ENCODE data around the gene STRN. TPM values are rescaled to one million over a fixed set of nuclear protein-coding genes. Genes with fewer than 3 reads are reported as not detected.

Gene STRN
- total and polyA plus RNA-seq, 12 donors, result 2.6 to 36.9 (median 18.1) TPM

DNA sequence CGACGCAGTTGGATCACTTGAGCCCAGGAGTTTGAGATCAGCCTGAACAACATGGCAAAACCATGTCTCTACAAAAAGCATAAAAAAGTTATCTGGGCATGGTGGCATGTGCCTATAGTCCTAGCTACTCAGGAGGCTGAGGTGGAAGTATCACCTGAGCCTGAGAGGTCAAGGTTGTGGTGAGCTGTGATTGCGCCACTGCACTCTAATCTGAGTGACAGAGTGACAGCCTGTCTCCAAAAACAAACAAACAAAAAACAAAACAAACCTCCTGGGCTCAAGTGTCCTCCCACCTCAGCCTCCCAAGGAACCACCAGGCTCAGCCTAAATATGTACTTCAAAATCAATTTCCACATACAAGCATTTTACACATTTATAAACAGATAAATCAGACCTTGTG, 83.8 kb downstream of the STRN start:
- WGBS, 4 donors, result 88 to 100% (median 98%) methylated on average over 1 to 3 of the region's 3 CpGs
- no peaks in the 10 kb centered on the region for H3K9me3 ChIP-seq (replicated peaks in 1 of 3)
- no peaks in the 10 kb centered on the region for H3K27me3 ChIP-seq
- no peaks in the 10 kb centered on the region for H3K4me1 ChIP-seq (replicated peaks in 1 of 2)
- no peak overlapping the region for H3K4me3 ChIP-seq
- peaks cover 0 to 15% of the 10 kb centered on the region in 2 donors for H3K36me3 ChIP-seq (replicated peaks in 1 of 2)
- no peak for DNase-seq
- no peak overlapping the region for H3K27ac ChIP-seq
- intact Hi-C loops (cut with DNase I), result no loop called here
- no peak for TF ChIP-seq POLR2A (IDR thresholded peaks at IDR 0.05)
- TF ChIP-seq, protein P1, sequence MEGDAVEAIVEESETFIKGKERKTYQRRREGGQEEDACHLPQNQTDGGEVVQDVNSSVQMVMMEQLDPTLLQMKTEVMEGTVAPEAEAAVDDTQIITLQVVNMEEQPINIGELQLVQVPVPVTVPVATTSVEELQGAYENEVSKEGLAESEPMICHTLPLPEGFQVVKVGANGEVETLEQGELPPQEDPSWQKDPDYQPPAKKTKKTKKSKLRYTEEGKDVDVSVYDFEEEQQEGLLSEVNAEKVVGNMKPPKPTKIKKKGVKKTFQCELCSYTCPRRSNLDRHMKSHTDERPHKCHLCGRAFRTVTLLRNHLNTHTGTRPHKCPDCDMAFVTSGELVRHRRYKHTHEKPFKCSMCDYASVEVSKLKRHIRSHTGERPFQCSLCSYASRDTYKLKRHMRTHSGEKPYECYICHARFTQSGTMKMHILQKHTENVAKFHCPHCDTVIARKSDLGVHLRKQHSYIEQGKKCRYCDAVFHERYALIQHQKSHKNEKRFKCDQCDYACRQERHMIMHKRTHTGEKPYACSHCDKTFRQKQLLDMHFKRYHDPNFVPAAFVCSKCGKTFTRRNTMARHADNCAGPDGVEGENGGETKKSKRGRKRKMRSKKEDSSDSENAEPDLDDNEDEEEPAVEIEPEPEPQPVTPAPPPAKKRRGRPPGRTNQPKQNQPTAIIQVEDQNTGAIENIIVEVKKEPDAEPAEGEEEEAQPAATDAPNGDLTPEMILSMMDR (IDR thresholded peaks at IDR 0.05), result no peak

DNA sequence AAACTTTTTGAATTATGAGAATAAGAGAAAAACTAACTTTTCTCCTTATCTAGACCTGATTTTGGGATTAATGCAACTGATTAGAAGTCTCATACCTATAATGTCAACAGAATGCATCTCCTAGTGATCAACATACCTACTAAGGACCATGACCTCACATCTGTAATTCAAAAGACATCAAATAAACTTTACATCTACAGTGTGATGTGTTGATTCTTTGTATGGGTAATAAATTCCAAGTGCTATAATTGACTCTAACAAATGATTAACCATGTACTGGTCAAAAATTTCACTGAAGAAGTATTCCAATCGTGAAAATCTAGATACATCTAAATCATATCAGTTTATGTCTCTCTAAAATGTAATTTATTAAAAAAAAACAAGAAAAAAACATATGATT, 84.5 kb downstream of the STRN start:
- DNase-seq, result no peak
- no peaks in the 10 kb centered on the region for H3K27me3 ChIP-seq
- H3K4me3 ChIP-seq, result no peak overlapping the region
- intact Hi-C loops (cut with DNase I), result no loop called here
- H3K36me3 ChIP-seq (replicated peaks in 1 of 2), result peaks cover 0 to 22% of the 10 kb centered on the region in 2 donors
- no peaks in the 10 kb centered on the region for H3K9me3 ChIP-seq (replicated peaks in 1 of 3)
- no peaks in the 10 kb centered on the region for H3K4me1 ChIP-seq (replicated peaks in 1 of 2)
- 89 to 100% (median 93%) methylated on average over 1 of the region's 1 CpG for WGBS, 4 donors
- TF ChIP-seq, protein P1 (IDR thresholded peaks at IDR 0.05), result no peak
- no peak for TF ChIP-seq POLR2A (IDR thresholded peaks at IDR 0.05)
- no peak overlapping the region for H3K27ac ChIP-seq

DNA sequence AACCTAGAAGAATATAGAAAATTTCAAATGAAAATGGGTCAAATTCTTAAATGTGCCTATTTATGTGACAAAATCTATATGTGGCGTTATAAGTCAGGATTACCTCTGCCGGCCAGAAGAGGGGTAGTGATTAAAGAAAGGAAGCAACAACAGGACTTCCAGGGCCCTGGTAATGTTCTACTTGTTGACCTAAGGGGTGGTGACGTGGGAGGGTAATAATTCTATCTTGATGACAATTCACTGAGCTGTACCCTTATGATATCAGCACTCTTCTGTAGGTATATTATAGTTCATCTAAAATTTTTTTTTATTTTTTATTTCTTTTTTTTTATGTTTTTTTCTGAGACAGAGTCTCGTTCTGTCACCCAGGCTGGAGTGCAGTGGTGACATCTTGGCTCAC, 87.9 kb downstream of the STRN start:
- H3K27ac ChIP-seq, result no peak overlapping the region
- no peak for DNase-seq
- intact Hi-C loops (cut with DNase I), result no loop called here
- no peaks in the 10 kb centered on the region for H3K27me3 ChIP-seq
- peaks cover 0 to 25% of the 10 kb centered on the region in 2 donors for H3K36me3 ChIP-seq (replicated peaks in 1 of 2)
- H3K9me3 ChIP-seq (replicated peaks in 1 of 3), result no peaks in the 10 kb centered on the region
- TF ChIP-seq, protein P1 (IDR thresholded peaks at IDR 0.05), result no peak
- no peak for TF ChIP-seq POLR2A (IDR thresholded peaks at IDR 0.05)
- H3K4me3 ChIP-seq, result no peak overlapping the region
- no peaks in the 10 kb centered on the region for H3K4me1 ChIP-seq (replicated peaks in 1 of 2)
- WGBS, 4 donors, result 95 to 98% (median 96%) methylated on average over 4 of the region's 4 CpGs

DNA sequence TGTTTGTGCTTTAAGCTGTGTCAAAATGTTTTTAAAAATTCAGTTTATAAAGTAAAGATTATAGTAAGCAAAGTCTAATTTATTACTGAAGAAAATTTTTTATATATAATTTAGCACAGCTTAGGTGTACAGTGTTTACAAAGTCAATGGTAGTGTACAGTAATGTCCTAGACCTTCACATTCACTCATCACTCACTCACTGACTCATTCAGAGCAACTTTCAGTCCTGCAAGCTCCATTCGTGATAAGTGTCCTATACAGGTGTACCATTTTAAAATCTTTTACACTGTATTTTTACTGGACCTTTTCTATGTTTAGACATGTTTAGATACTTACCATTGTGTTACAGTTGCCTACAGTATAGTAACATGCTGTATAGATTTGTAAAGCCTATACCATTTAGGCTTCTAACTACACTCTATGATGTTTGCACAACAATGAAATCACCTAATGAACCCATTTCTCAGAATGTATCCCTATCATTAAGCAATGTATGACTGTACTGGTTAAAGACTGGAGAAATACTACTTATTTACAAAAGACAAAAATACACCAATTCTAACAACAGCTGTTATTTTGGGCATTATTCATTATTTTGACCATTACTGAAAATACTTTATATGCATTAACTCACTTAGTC, 95.1 kb downstream of the STRN start:
- Histone ChIP-seq H3K9me3 (replicated peaks in 1 of 3) (no peaks in the 10 kb centered on the region), H3K36me3 (replicated peaks in 1 of 2) (peaks cover 0 to 9% of the 10 kb centered on the region in 2 donors), H3K27me3 (no peaks in the 10 kb centered on the region), H3K4me3 (no peak overlapping the region), H3K4me1 (replicated peaks in 1 of 2) (no peaks in the 10 kb centered on the region), H3K27ac (no peak overlapping the region)
- TF ChIP-seq, protein P1 (IDR thresholded peaks at IDR 0.05), result no peak
- no peak for TF ChIP-seq POLR2A (IDR thresholded peaks at IDR 0.05)
- no peak for DNase-seq
- intact Hi-C loops (cut with DNase I), result no loop called here
- 49 to 57% (median 53%) methylated on average over 1 of the region's 1 CpG for WGBS, 4 donors
